T-helper 2 cell (primary cell): Measurements from ENCODE around the gene CCN6.

Source experiments
- DNase-seq, 5 experiments: peaks; one replicate each; pipeline versions ENCODE4 v3.0.0 to v3.0.0-alpha.2; 2012 to 2022
- total RNA-seq, 2 donors: gene quantifications; one replicate each; lab custom pipeline; 2026; lab: John Stamatoyannopoulos, UW

CCN6 gene
- total RNA-seq = 0 reads per million in 2 donors

DNA sequence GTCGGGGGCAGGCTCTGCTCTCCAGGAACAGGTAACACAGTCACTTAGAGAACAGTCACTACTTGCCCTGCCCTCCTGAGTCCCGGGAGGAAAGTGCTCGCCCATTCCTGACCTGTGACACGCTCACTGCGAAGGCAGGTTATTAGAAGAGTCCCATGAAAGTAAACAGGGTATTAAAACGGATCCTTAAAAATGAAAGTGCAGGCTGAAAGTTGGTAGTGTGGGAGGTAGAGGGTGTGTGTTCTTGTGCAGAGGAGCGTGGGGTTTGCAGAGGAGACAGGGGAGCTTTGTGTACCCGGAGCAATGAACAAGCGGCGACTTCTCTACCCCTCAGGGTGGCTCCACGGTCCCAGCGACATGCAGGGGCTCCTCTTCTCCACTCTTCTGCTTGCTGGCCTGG, at the start of gene CCN6:
CCN6 (plus strand) TSS at position 104 of the 400 bp plus-strand sequence; CDS start at position 358, 254 bp downstream.
- DNase-seq = no peak

DNA sequence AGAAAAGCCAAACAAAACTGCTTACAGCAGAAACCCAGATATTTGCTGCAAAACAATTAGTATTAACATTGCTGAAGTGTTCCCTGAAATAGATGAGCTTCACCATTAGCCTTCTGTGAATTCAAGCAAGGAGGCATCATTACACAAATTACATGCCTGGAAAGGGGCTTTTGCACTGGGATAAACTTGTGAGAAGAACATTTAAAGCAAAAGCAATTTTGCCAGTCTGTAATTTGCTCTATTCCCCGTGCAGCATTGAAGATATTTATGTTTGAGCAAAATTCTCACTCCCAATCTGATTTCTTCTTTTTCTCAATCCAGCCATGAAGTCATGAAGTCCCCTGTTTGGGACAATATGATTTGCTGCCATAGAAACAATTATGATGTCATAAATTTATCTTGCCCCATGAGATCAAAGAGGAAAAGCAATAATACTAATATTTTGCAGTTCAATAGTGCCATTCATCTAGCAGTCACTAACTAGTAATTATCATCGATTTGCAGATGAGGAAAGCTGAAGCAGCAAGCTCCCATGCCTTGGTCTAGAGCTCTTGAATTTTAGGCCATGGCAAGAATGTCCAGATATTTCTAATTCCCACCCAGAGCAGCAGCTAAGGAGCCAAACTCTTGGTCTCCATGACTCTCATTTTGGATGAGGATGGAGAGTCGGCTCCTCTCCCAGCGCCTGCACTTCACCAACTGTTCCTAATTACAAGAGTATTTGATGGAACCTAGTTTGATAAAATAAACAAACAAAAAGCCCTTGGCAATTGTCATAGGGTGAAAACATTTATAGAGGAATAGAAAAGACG, 49.5 kb upstream of the CCN6 start:
- no peak for DNase-seq

GRCh38 chr6:112005013-112005371, 48.9 kb upstream of the CCN6 start:
- no peak for DNase-seq

DNA sequence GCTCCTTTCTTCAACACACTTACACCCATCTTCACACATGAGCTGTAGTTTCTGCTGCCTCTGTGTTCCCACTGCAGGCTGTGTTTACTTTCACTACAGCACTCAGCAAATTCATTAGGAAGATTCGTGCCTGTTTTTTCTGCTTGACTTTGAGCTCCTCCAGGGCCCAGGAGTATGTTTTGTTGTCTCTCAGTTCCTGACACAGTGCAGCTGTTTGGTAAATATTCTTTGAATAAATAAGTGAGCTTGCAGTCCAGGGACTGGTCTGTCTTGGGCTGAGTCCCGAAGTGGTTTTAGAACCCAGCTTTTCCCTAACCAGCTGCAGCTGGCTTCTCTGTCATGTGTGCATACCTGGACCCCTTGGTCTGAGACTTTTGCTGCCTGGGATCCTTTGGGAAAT, 46.6 kb upstream of the CCN6 start:
- DNase-seq = no peak

DNA sequence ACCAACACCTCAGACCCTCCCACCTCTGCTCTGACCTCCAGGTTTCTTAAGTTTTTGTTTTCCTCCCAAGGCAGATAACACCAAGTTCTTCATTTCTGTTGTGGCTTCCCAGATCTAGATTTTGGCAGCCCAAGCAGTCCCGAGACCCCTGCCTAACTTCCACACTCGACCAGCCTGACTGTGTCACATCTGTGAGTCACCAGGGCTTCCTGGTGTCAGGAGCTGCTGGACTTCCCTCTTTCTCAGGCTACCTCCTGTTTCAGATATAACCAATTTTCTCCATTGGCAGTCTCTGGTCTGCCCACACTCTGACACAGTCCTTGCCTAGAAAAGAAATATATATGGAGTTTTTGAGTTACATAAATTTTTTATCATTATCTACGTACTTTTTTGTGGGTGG, 46.1 kb upstream of the CCN6 start:
- no peak for DNase-seq

GRCh38 chr6:112008482-112008881, 45.4 kb upstream of the CCN6 start:
- no peak for DNase-seq

DNA sequence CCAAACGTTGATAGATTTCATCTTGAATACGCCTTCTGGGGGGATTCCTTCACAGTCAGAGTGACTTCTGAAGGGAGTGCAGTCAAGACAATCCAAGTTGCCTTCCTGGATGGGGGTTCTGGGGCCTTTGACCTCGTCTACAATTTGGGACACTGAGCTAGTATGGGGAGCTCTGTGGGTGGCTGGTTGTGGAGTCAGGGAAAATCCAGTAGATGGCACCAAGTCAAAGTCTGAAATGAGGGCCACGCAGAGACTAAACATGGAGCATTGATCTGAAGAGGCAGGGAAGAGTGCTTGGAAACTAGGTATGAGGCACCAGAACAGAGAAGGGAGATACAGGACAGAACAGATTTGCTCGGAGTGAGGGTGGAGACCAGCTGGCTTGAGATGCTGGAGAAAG, 43.6 kb upstream of the CCN6 start:
- peak in 1 of 5 experiments; percentile 61 for DNase-seq

DNA sequence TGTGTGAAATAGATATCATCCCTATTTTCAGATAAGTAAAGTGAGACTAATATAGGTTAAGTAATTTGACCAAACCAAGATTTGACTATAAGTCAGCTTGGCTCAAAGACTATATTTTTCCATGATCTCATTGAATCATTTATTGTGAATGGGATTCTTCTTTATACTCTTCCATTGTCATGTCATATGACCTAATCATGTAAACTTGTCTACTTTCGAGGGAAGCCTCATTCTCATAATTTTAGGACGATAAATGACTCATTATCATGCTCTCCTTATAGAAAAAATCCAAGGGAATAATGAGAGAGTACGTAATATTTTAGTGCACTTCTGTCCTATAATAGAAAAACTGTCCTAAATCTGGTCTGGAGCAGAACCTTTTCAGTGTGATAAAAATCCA, 40.9 kb upstream of the CCN6 start:
- no peak for DNase-seq

DNA sequence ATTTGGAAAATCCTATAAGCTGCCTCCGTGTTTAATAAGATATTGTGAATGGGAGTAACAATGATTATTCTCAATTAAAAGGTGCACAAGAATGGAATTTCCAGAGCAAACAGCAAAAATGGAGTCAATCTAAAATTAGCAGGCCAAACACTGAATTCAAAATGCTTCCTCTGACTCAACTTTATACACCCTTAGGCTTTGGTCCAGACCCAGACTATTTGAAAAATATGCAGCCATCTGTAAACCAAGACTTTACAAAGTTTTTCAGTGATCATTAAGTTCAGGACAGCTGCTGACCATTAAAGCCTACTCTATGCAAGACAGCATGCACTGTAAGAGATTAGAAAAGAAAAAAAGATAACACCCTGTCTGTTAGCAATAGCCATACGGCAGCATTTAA, 39.4 kb upstream of the CCN6 start:
- no peak for DNase-seq

DNA sequence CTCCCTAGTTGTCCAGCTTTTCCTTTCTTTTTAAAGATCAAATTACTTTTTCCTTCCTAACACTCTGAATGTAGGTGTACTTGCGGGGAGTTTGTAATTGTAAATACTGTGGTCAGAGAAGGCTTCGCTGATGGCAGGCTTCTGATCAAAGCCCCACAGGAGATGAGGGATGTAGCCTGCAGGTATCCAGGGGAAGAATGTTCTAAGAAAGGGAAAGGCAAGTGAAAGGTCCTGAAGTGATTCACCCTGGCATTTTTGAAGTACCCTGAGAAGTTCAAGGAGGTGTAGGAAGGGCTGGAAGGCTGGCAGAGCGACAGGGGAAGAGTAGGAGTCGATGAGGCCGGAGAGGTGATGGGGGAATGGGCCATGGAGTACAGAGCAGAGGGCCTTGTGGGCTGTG, 38.2 kb upstream of the CCN6 start:
- no peak for DNase-seq

DNA sequence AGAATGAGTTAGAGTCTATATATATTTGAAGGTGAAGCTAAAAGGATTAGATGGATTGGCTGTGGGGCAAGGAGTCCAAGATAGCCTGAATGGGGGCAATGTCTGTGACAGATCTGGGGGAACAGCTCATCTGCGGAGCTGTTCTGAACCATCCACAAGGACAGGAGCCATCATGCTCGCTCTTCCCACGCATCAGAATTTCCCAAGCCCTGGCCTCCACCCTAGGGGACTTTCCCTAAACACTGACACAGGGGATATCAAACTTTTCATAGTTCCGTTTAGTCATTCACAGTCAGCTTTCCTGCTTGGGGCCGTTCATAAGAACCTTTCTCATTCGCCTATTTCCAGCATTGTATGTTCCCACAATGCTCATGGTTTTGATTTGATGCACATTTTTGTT, 37.6 kb upstream of the CCN6 start:
- DNase-seq = peak in 1 of 5 experiments; percentile 64

DNA sequence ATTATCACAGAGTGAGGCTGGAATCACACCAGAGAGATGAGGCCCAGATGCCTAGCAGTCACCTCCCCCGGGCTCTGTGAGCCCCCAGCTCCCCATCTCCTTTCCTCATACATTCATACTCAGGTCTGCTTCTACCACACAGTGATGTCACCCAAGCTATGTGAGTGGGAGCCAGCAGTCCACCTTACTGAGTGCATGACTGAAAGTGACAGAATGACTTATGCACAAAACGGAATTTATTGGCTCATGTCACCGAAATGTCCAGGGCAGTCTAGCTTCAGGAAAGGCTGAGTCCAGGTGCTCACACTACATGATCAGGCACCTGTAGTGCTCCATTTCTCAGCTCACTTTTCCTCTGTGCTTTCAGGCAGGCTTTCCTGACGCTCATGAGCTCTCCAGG, 36.7 kb upstream of the CCN6 start:
- DNase-seq = peak in 2 of 5 experiments; percentile 36 to 47

DNA sequence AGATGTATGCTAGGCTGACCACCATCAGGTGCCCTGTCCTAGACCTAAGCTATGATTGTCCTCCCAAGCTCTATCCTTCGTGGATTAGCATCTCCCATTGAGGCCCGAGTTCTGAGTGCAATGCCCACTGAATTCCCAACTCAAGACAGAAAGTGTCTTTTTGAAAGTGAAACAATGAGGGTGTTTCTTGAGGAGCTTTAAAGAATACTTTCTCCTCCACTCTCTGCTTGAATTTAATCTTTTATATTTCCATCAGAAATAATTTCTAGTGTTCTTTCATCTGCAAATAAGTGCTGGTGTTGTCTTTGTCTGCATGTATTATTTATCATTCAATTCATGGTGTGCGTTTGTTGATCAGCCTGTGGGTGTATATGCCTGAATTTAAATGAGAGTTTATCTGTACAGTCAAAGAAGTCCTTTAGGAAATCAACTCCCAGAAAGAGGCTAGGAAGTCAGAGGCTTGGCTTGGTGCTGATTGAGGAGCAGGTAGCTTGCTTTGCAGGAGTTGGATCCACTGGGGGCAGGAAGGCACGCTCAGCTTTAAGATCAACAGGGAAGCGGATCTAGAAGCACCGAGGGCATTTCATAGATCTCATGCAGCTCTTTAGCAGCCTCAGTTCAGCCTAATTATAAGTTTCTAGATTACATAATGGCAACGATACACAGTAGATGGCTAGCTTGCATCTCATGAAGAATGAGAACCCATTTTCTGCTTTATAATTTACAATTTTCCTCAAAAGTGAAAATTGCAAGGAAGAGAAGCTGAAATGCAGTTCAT, 36.0 kb upstream of the CCN6 start:
- DNase-seq = no peak

DNA sequence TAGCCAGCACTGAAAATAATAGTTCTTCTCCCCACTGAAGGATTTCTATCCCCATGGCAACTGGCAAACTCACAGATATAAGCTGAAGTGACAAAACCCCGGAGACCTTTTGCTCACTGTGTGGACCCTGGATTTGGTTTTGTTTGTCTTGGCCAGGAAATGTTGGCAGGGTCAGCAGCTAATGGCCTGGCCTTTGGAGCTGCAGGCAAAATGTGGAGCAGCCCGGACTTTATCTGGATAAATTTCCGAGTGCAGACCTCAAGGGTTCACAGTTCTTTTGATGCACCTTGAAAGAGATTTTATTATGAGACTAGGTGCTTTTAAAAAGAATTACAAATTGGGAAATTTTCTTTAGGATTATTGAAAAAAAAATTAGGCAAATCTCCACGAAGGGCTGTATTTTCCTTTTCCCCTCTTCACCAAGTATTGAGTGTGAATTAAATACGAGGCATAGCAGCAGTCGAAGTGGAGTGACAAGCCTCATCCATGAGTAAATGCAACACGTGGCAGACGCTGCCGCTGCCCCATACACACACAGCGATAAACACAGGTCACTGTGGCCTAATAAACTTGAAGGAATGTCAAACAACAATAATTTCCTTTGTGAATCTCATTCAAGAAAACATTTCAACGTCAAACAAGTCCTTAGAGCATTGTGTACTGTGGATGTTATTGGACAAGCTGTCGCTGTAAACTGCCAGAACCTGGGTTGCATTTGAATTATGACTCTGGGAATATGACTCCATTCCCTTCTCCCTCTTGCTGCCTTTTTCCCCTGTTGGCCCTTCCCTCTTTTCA, 35.1 kb upstream of the CCN6 start:
- no peak for DNase-seq

GRCh38 chr6:112019589-112019988, 34.3 kb upstream of the CCN6 start:
- no peak for DNase-seq

- DNase-seq = peak in 1 of 5 experiments; percentile 59
Observed at GRCh38 chr6:112021691-112022310, 32.1 kb upstream of the CCN6 start.

GRCh38 chr6:112022749-112023148, 31.2 kb upstream of the CCN6 start:
- DNase-seq = no peak

DNA sequence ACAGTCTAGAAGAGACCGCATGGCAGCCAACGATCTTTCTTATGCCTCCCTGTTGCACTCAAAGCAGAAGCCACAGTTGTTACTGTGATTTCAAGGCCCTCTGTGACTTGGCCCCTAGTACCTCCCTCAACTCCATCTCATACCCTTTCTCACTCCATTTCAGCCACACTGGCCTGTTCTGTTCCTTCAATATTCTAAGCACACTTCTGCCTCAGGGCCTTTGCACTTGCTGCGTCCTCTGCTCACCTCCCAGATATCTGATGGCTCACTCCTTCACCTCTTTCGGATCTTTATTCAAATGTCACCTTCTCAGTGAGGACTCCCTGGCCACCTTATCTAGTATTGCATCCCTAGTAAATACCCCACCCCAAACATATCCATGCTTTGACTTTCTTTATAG, 29.4 kb upstream of the CCN6 start:
- DNase-seq = no peak

DNA sequence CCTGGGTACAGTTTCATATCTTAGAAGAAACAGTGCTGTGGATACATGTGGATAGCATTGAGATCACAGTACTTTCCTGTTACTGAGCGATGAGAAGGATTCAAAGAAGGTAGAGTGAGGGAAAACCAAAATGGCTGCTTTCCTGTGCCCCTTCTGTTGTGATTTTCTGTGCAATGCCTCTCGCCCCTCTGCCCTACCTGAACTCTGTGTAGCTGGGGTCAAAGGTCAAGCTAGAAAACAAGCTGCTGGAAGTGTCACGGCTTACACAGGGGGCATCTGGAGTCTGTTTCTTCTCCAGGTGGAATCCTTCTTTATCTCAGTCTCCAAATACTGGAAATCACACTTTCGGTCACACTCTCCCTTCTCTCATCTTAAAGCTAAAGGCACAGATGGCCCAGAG, 27.0 kb upstream of the CCN6 start:
- no peak for DNase-seq

DNA sequence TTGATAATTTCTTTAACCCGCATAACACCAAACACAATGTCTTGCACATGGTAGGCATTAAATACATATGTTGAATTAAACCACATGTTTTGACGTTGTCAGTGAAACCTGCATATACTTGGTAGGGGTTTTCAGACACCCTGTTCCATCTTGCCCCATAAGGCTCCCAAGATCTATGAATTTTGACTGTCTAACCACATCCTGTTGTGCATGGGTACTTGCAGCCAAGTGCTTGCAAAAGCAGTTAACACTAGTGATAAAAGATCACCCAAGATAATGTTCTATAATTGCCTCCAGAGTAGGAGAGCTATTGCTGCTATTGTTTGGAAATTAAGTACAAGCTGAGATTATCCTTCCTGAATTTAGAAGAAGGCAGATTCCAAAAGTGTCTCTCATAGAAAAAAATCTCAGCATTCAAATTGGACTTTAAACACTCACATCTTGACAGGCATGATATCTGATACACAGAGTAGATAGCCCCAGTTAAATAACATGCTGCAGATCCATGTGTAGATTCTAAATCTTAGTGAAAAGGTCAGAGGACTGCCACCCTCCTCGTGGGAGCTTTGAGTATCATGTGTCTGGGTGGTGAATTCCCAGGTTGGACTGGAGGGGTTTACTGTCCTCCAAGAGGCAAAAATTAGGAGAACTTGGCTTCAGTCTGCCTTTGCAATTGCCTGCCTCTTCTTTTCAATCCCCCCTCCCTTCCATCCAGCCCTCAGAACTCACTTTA, 25.8 kb upstream of the CCN6 start:
- DNase-seq = peak in 3 of 5 experiments; percentile 25 to 98 (median 72)

GRCh38 chr6:112029045-112029822, 24.7 kb upstream of the CCN6 start:
- DNase-seq = peak; percentile 17 to 80 (median 47)
